ENCODE results near the gene YBX1.

YBX1 gene

GRCh38 chr1:42742141-42742540 lies 59.9 kb downstream of the YBX1 start:
- no peak for TF ChIP-seq CTCF (IDR thresholded peaks at IDR 0.05; ENCODE audit: insufficient read depth, low read length, missing control alignments)
- POLR2A ChIA-PET: no interaction called here
- H3K4me3 ChIP-seq (ENCODE audit: low read depth, low read length): no peak overlapping the region
- DNase-seq (ENCODE audit: low read depth, low spot score): no peak
- CTCF ChIA-PET: interaction anchor here (1.2 kb wide), 1 partner anchor 15 kb away, joined by 4 read pairs; no protein-coding TSS in a partner anchor

GRCh38 chr1:42742617-42743316 lies 60.5 kb downstream of the YBX1 start:
- POLR2A ChIA-PET: no interaction called here

GRCh38 chr1:42743317-42744147 lies 61.3 kb downstream of the YBX1 start:
- DNase-seq (ENCODE audit: low read depth, low spot score): no peak
- ChIA-PET POLR2A (no interaction called here), CTCF (interaction anchor here (0.7 to 1.3 kb wide), 8 partner anchors 9 to 167 kb away, joined by 3 to 5 read pairs (median 4); no protein-coding TSS in a partner anchor)
- no peak for TF ChIP-seq CTCF (IDR thresholded peaks at IDR 0.05; ENCODE audit: insufficient read depth, low read length, missing control alignments)
- no peak overlapping the region for H3K4me3 ChIP-seq (ENCODE audit: low read depth, low read length)

More at GRCh38 chr1:42742617-42743316, 60.5 kb downstream of the YBX1 start:
- DNase-seq (ENCODE audit: low read depth, low spot score): no peak
- no peak for TF ChIP-seq CTCF (IDR thresholded peaks at IDR 0.05; ENCODE audit: insufficient read depth, low read length, missing control alignments)
- CTCF ChIA-PET: interaction anchor here (1.1 to 1.3 kb wide), 5 partner anchors 9 to 165 kb away, joined by 3 to 5 read pairs (median 4); no protein-coding TSS in a partner anchor
- H3K4me3 ChIP-seq (ENCODE audit: low read depth, low read length): no peak overlapping the region

- POLR2A ChIA-PET: no interaction called here
- no peak for TF ChIP-seq CTCF (IDR thresholded peaks at IDR 0.05; ENCODE audit: insufficient read depth, low read length, missing control alignments)
- H3K4me3 ChIP-seq (ENCODE audit: low read depth, low read length): no peak overlapping the region
- CTCF ChIA-PET: interaction anchor here (0.7 to 1.3 kb wide), 6 partner anchors 9 to 168 kb away, joined by 3 to 5 read pairs (median 3); no protein-coding TSS in a partner anchor
- DNase-seq (ENCODE audit: low read depth, low spot score): no peak
These were observed 61.9 kb downstream of the YBX1 start for GRCh38 chr1:42744148-42744413.

- no peak for DNase-seq (ENCODE audit: low read depth, low spot score)
- ChIA-PET CTCF (interaction anchor here (0.8 to 4.5 kb wide), 9 partner anchors 8 to 598 kb away, joined by 3 to 34 read pairs (median 6); no protein-coding TSS in a partner anchor), POLR2A (interaction anchor here (1.2 kb wide), 1 partner anchor 20 kb away, joined by 3 read pairs; no protein-coding TSS in a partner anchor)
- no peak overlapping the region for H3K4me3 ChIP-seq (ENCODE audit: low read depth, low read length)
- no peak for TF ChIP-seq CTCF (IDR thresholded peaks at IDR 0.05; ENCODE audit: insufficient read depth, low read length, missing control alignments)
These were observed 63.6 kb downstream of the YBX1 start for GRCh38 chr1:42745851-42746250.

Data from AG04449 (cell line).